Natural killer cell (primary cell): ENCODE measurements around the gene CA12. TPM values are rescaled to one million over a fixed set of nuclear protein-coding genes. Genes with fewer than 3 reads are reported as not detected.

Source experiments
- ATAC-seq, 3 donors: fragments of 150-1000 bp in 2 of 3; fragments of 200-7000 bp in 1 of 3; cut with Tn5 transposase; 1 replicate in 1 of 3; 2 replicates in 2 of 3; pipeline ENCODE4 v1.10.0; 2021; ENCODE audit warnings: mild to moderate bottlenecking in 2 of 3, moderate library complexity in 2 of 3
- DNase-seq, 2 donors: peaks; one replicate each; pipeline versions ENCODE4 v3.0.0 to v3.0.0-alpha.2; 2013 to 2021; ENCODE audit warnings: mixed read lengths in 1 of 2
- H3K27ac ChIP-seq: one replicate; pipeline ENCODE4 v1.5.1; 2013; ENCODE audit warnings: mild to moderate bottlenecking, low read length
- H3K27me3 ChIP-seq: one replicate; pipeline ENCODE4 v1.6.1; 2013; ENCODE audit warnings: low read length; ENCODE audit not compliant: control insufficient read depth, insufficient read depth
- H3K36me3 ChIP-seq: one replicate; pipeline ENCODE4 v1.6.1; 2013; ENCODE audit warnings: low read length; ENCODE audit not compliant: control insufficient read depth, insufficient read depth
- H3K4me1 ChIP-seq: one replicate; pipeline ENCODE4 v1.6.1; 2013; ENCODE audit warnings: low read length; ENCODE audit not compliant: control insufficient read depth, insufficient read depth
- H3K4me3 ChIP-seq: one replicate; pipeline ENCODE4 v1.5.1; 2013; ENCODE audit warnings: low read length
- H3K9me3 ChIP-seq: one replicate; pipeline ENCODE4 v1.6.1; 2013; ENCODE audit warnings: low read length; ENCODE audit not compliant: control insufficient read depth, insufficient read depth
- H3K27ac Mint-ChIP-seq, 2 donors: one replicate each; pipeline ENCODE4 v1.8.0; 2022; ENCODE audit warnings: mild to moderate bottlenecking in 2 of 2, mixed read lengths in 2 of 2, moderate library complexity in 1 of 2
- H3K27me3 Mint-ChIP-seq, 2 donors: one replicate each; pipeline ENCODE4 v1.8.0; 2022; ENCODE audit warnings: low read depth in 2 of 2, mixed read lengths in 2 of 2
- H3K36me3 Mint-ChIP-seq: one replicate; pipeline ENCODE4 v1.8.0; 2022; ENCODE audit warnings: mixed read lengths
- H3K4me1 Mint-ChIP-seq, 2 donors: one replicate each; pipeline ENCODE4 v1.8.0; 2022; ENCODE audit warnings: mixed read lengths in 2 of 2
- H3K4me3 Mint-ChIP-seq: one replicate; pipeline ENCODE4 v1.8.0; 2022; ENCODE audit warnings: mild to moderate bottlenecking, moderate library complexity, mixed read lengths
- H3K9me3 Mint-ChIP-seq, 2 donors: one replicate each; pipeline ENCODE4 v1.8.0; 2022; ENCODE audit warnings: mixed read lengths in 2 of 2
- CTCF ChIP-seq: fragments of 200-600 bp; IDR thresholded peaks from one replicate; pipeline ENCODE4 v1.8.0; 2022; ENCODE audit warnings: antibody characterized with exemption
- WGBS: methylation state at CpG from one replicate; pipeline ENCODE4 v1.1.7; 2013; ENCODE audit warnings: missing lambda C conversion rate; ENCODE audit not compliant: insufficient coverage; 5-methylcytosine and 5-hydroxymethylcytosine counted together
- intact Hi-C: fragments of 100-400 bp; cut with micrococcal nuclease; formaldehyde crosslinking; loops from one replicate; pipeline ENCODE4 v1.14.2; 2022
- total RNA-seq, 4 donors: library from RNA; stranded (reverse); fragments of 120-200 nt in 1 of 4; gene quantifications; one replicate each; pipeline versions ENCODE4 v1.2.3 to v1.2.4, GENCODE V29; 2013 to 2022

CA12 gene
- total RNA-seq, 3 donors from 2014 or later (not counting 1 experiment from before 2014, with no cell fraction given): not detected

GRCh38 chr15:63351170-63351569, 30.5 kb downstream of the CA12 start:
- ATAC-seq (no peak), DNase-seq (no peak)
- Mint-ChIP-seq H3K27me3 (peaks cover 0 to 7% of the 10 kb centered on the region in 2 donors), H3K4me1 (no peaks in the 10 kb centered on the region), H3K4me3 (no peak overlapping the region), H3K9me3 (no peaks in the 10 kb centered on the region), H3K36me3 (no peaks in the 10 kb centered on the region), H3K27ac (no peak overlapping the region)
- Histone ChIP-seq H3K9me3 (no peaks in the 10 kb centered on the region), H3K36me3 (no peaks in the 10 kb centered on the region), H3K27me3 (no peaks in the 10 kb centered on the region), H3K27ac (no peak overlapping the region), H3K4me3 (no peak overlapping the region), H3K4me1 (no peaks in the 10 kb centered on the region)
- no peak for TF ChIP-seq CTCF
- WGBS: 90% methylated on average over 4 of the region's 4 CpGs
- intact Hi-C loops: loop anchor here (2.0 kb wide), 1 partner anchor 20 kb away; no protein-coding TSS in a partner anchor

DNA sequence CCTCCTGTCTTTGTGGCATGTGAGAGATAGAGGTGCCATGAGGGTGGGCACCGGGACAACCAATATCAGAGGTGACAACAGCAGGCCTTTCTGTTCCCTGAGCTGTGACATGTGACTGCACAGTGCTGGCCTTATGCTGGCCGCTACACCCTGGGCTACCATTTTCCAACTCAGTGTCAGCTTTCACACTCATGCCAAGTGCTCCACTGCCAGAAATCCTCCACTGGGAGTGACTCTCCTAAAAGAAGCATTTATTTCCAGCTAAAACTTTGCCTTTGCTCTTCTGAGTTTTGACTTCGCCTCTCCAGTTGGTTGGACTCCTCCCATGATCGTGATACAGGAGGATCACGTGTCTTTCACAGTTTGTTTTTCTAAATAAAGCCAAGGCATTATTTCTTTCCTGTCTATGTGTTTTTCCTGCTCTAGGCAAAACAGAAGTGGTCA, 31.4 kb downstream of the CA12 start:
- no peaks in the 10 kb centered on the region for H3K9me3 ChIP-seq
- Mint-ChIP-seq H3K4me3 (no peak overlapping the region), H3K36me3 (no peaks in the 10 kb centered on the region), H3K27ac (no peak overlapping the region), H3K4me1 (no peaks in the 10 kb centered on the region), H3K27me3 (peaks cover 0 to 4% of the 10 kb centered on the region in 2 donors), H3K9me3 (no peaks in the 10 kb centered on the region)
- no peak overlapping the region for H3K27ac ChIP-seq
- WGBS: 88% methylated on average over 5 of the region's 5 CpGs
- no peak overlapping the region for H3K4me3 ChIP-seq
- no peaks in the 10 kb centered on the region for H3K36me3 ChIP-seq
- no peaks in the 10 kb centered on the region for H3K4me1 ChIP-seq
- DNase-seq: no peak
- TF ChIP-seq CTCF: no peak
- no peak for ATAC-seq
- no peaks in the 10 kb centered on the region for H3K27me3 ChIP-seq
- intact Hi-C loops: loop anchor here (2.0 kb wide), 1 partner anchor 21 kb away; no protein-coding TSS in a partner anchor

GRCh38 chr15:63349621-63350020, 32.0 kb downstream of the CA12 start:
- H3K36me3 Mint-ChIP-seq: no peaks in the 10 kb centered on the region
- intact Hi-C loops: loop anchor here (2.0 kb wide), 1 partner anchor 21 kb away; no protein-coding TSS in a partner anchor
- WGBS: 94% methylated on average over 5 of the region's 5 CpGs
- no peak for TF ChIP-seq CTCF
- DNase-seq (no peak), ATAC-seq (no peak)
- H3K4me1 ChIP-seq: no peaks in the 10 kb centered on the region
- no peak overlapping the region for H3K4me3 Mint-ChIP-seq
- no peak overlapping the region for H3K27ac ChIP-seq
- H3K4me3 ChIP-seq: no peak overlapping the region
- no peaks in the 10 kb centered on the region for H3K9me3 Mint-ChIP-seq
- H3K36me3 ChIP-seq: no peaks in the 10 kb centered on the region
- H3K9me3 ChIP-seq: no peaks in the 10 kb centered on the region
- no peaks in the 10 kb centered on the region for H3K4me1 Mint-ChIP-seq
- peaks cover 2% of the 10 kb centered on the region in 2 donors for H3K27me3 Mint-ChIP-seq
- no peak overlapping the region for H3K27ac Mint-ChIP-seq
- no peaks in the 10 kb centered on the region for H3K27me3 ChIP-seq

DNA sequence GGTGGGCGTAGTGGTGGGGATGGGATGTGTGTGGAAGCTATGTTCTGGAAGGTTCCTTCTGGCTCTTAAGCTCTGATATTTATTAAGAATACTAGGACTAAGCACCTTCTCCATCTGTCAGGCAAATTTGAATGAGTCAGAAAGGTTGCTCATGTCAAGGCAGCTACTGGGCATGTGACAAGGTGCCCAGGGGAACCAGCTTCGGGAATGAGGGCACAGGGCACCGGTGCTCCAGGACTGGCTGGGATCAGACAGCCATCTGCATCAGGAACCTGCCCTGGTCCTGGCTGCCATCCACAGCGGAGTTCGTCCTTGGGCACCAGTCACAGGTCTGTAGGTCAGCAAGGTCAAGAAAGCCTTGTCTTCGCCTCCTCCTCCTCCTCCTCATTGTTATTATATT, 32.5 kb downstream of the CA12 start:
- Histone ChIP-seq H3K4me1 (no peaks in the 10 kb centered on the region), H3K27me3 (no peaks in the 10 kb centered on the region), H3K36me3 (no peaks in the 10 kb centered on the region), H3K27ac (no peak overlapping the region), H3K4me3 (no peak overlapping the region), H3K9me3 (no peaks in the 10 kb centered on the region)
- no peak overlapping the region for H3K4me3 Mint-ChIP-seq
- H3K36me3 Mint-ChIP-seq: no peaks in the 10 kb centered on the region
- intact Hi-C loops: no loop called here
- TF ChIP-seq CTCF: no peak
- no peaks in the 10 kb centered on the region for H3K4me1 Mint-ChIP-seq
- 97% methylated on average over 4 of the region's 6 CpGs for WGBS
- H3K27ac Mint-ChIP-seq: no peak overlapping the region
- H3K9me3 Mint-ChIP-seq: no peaks in the 10 kb centered on the region
- ATAC-seq (no peak), DNase-seq (no peak)
- peaks cover 2 to 7% of the 10 kb centered on the region in 2 donors for H3K27me3 Mint-ChIP-seq
